GM12874 (cell line): ENCODE results near the gene PYGO2.

Source experiments
- CTCF ChIP-seq: IDR thresholded peaks from 2 replicates; pipeline ENCODE4 v1.5.1; 2011; ENCODE audit warnings: low read depth, mild to moderate bottlenecking, control low read depth, low read length, moderate library complexity; ENCODE audit not compliant: insufficient read depth

PYGO2 gene

GRCh38 chr1:154960446-154961136 is 991 bp downstream of the PYGO2 start:
- TF ChIP-seq CTCF: no peak

- no peak for TF ChIP-seq CTCF
Measured at GRCh38 chr1:154959426-154959780, 2.2 kb downstream of the PYGO2 start.

- TF ChIP-seq CTCF: no peak
Measured at GRCh38 chr1:154958681-154959425, 2.7 kb downstream of the PYGO2 start.

- TF ChIP-seq CTCF: no peak
Measured at GRCh38 chr1:154958036-154958435, 3.5 kb downstream of the PYGO2 start.

- no peak for TF ChIP-seq CTCF
Measured at GRCh38 chr1:154957091-154957657, 4.4 kb downstream of the PYGO2 start.

- TF ChIP-seq CTCF: no peak
Measured at GRCh38 chr1:154956544-154956941, 5.0 kb downstream of the PYGO2 start.

- no peak for TF ChIP-seq CTCF
Measured at GRCh38 chr1:154955718-154956543, 5.7 kb downstream of the PYGO2 start, which contains the start of gene PBXIP1. PBXIP1 (minus strand) TSS chr1:154956099; CDS start chr1:154953721, 2,378 bp downstream.
